GM23338 (cell line): Measurements from ENCODE around the gene PCSK7. TPM values are rescaled to one million over a fixed set of nuclear protein-coding genes. Genes with fewer than 3 reads are reported as not detected.

Experiments
- ATAC-seq: fragments of 200-7000 bp; cut with Tn5 transposase; 3 replicates; pipeline ENCODE4 v1.9.1; 2020
- DNase-seq: peaks from one replicate; pipeline ENCODE4 v3.0.0-alpha.2; 2015; ENCODE audit warnings: low spot score
- H2AFZ ChIP-seq: fragments of 200-600 bp; sonication (generic); 2 replicates; pipeline ENCODE4 v1.8.0; 2016; ENCODE audit warnings: antibody characterized with exemption, mild to moderate bottlenecking, moderate library complexity
- H3F3A ChIP-seq: fragments of 200-600 bp; sonication (generic); replicated peaks from 2 replicates; pipeline ENCODE4 v1.8.0; 2017; ENCODE audit warnings: antibody characterized with exemption, mixed run types, low read depth
- H3K27ac ChIP-seq: fragments of 200-600 bp; sonication (generic); 2 replicates; pipeline ENCODE4 v1.6.1; 2016; ENCODE audit warnings: low read depth
- H3K27me3 ChIP-seq: fragments of 200-600 bp; sonication (generic); 2 replicates; pipeline ENCODE4 v1.8.0; 2016; ENCODE audit warnings: mild to moderate bottlenecking, mixed run types, moderate library complexity; ENCODE audit not compliant: insufficient read depth
- H3K36me3 ChIP-seq: fragments of 200-600 bp; sonication (generic); 2 replicates; pipeline ENCODE4 v1.8.0; 2016; ENCODE audit warnings: mild to moderate bottlenecking; ENCODE audit not compliant: insufficient read depth
- H3K4me1 ChIP-seq: fragments of 200-600 bp; sonication (generic); 2 replicates; pipeline ENCODE4 v1.8.0; 2016; ENCODE audit warnings: mild to moderate bottlenecking, moderate library complexity; ENCODE audit not compliant: insufficient read depth
- H3K4me2 ChIP-seq: fragments of 200-600 bp; sonication (generic); 2 replicates; pipeline ENCODE4 v1.7.1; 2017; ENCODE audit warnings: mixed run types
- H3K4me3 ChIP-seq: fragments of 200-600 bp; sonication (generic); 2 replicates; pipeline ENCODE4 v1.6.1; 2016; ENCODE audit warnings: mixed run types
- H3K79me2 ChIP-seq: fragments of 200-600 bp; sonication (generic); replicated peaks from 2 replicates; pipeline ENCODE4 v1.8.0; 2017; ENCODE audit warnings: mild to moderate bottlenecking; ENCODE audit not compliant: insufficient read depth
- H3K9me2 ChIP-seq: fragments of 200-600 bp; sonication (generic); 2 replicates; pipeline ENCODE4 v1.8.0; 2017; ENCODE audit not compliant: insufficient read depth
- H4K20me1 ChIP-seq: fragments of 200-600 bp; sonication (generic); replicated peaks from 2 replicates; pipeline ENCODE4 v1.8.0; 2017; ENCODE audit warnings: mild to moderate bottlenecking; ENCODE audit not compliant: insufficient read depth
- H3K27ac Mint-ChIP-seq: 2 replicates; pipeline ENCODE4 v1.8.0; 2020; ENCODE audit warnings: inconsistent platforms, mild to moderate bottlenecking, moderate library complexity, mixed read lengths
- H3K27me3 Mint-ChIP-seq: 3 replicates; pipeline ENCODE4 v1.8.0; 2022; ENCODE audit warnings: low read depth, mild to moderate bottlenecking, moderate library complexity, mixed read lengths, inconsistent platforms; ENCODE audit not compliant: insufficient read depth, poor library complexity
- H3K36me3 Mint-ChIP-seq: 3 replicates; pipeline ENCODE4 v1.8.0; 2021; ENCODE audit warnings: low read depth, mild to moderate bottlenecking, inconsistent platforms, moderate library complexity, mixed read lengths
- H3K4me1 Mint-ChIP-seq: 3 replicates; pipeline ENCODE4 v1.8.0; 2020; ENCODE audit warnings: mild to moderate bottlenecking, inconsistent platforms, mixed read lengths
- H3K4me3 Mint-ChIP-seq: 3 replicates; pipeline ENCODE4 v1.8.0; 2021; ENCODE audit warnings: moderate library complexity, mild to moderate bottlenecking, inconsistent platforms, mixed read lengths
- H3K9me3 Mint-ChIP-seq: 3 replicates; pipeline ENCODE4 v1.8.0; 2020; ENCODE audit warnings: moderate library complexity, mild to moderate bottlenecking, inconsistent platforms, mixed read lengths
- CREB1 ChIP-seq: fragments of 250-450 bp; sonication (Bioruptor Pico); IDR thresholded peaks from 2 replicates; pipeline ENCODE4 v1.5.0; 2020; ENCODE audit warnings: low read depth, mild to moderate bottlenecking, moderate library complexity
- CTCF ChIP-seq, 2 experiments: fragments of 200-600 bp in 1 of 2; sonication (generic) in 1 of 2; conservative IDR thresholded peaks; 2 replicates each; pipeline versions ENCODE4 v1.5.1 to v1.6.1; 2016 to 2017; ENCODE audit warnings: antibody characterized with exemption in 2 of 2, low read depth in 2 of 2, mild to moderate bottlenecking in 2 of 2, moderate library complexity in 1 of 2
- ETS1 ChIP-seq: IDR thresholded peaks from 2 replicates; pipeline ENCODE4 v1.6.1; 2016; ENCODE audit warnings: antibody characterized with exemption
- EZH2 ChIP-seq: fragments of 200-600 bp; sonication (generic); IDR thresholded peaks from one replicate; pipeline ENCODE4 v1.8.0; 2017; ENCODE audit warnings: antibody characterized with exemption, mild to moderate bottlenecking, low read depth; ENCODE audit not compliant: unreplicated experiment
- EZH2phosphoT487 ChIP-seq: fragments of 200-600 bp; sonication (generic); IDR thresholded peaks from one replicate; pipeline ENCODE4 v1.8.1; 2018; ENCODE audit warnings: antibody characterized with exemption; ENCODE audit not compliant: unreplicated experiment
- JUNB ChIP-seq: IDR thresholded peaks from one replicate; pipeline ENCODE4 v1.6.1; 2016; ENCODE audit warnings: antibody characterized with exemption; ENCODE audit not compliant: unreplicated experiment
- NANOG ChIP-seq: IDR thresholded peaks from 2 replicates; pipeline ENCODE4 v1.6.1; 2016; ENCODE audit warnings: antibody characterized with exemption, borderline replicate concordance
- POLR2AphosphoS5 ChIP-seq: IDR thresholded peaks from 2 replicates; pipeline ENCODE4 v1.6.1; 2016; ENCODE audit warnings: antibody characterized with exemption, low read depth
- REST ChIP-seq: IDR thresholded peaks from one replicate; pipeline ENCODE4 v1.6.1; 2018; ENCODE audit warnings: antibody characterized with exemption; ENCODE audit not compliant: unreplicated experiment
- STAT1 ChIP-seq: IDR thresholded peaks from one replicate; pipeline ENCODE4 v1.6.1; 2016; ENCODE audit warnings: antibody characterized with exemption; ENCODE audit not compliant: unreplicated experiment
- ZNF114 ChIP-seq: fragments of 250-450 bp; sonication (Bioruptor Pico); IDR thresholded peaks from 2 replicates; pipeline ENCODE4 v1.5.0; 2020; ENCODE audit warnings: mild to moderate bottlenecking, moderate library complexity
- ZNF331 ChIP-seq: fragments of 250-450 bp; sonication (Bioruptor Pico); IDR thresholded peaks from 2 replicates; pipeline ENCODE4 v1.5.0; 2020; ENCODE audit warnings: low read depth, mild to moderate bottlenecking, moderate library complexity
- ZNF462 ChIP-seq: fragments of 250-450 bp; sonication (Bioruptor Pico); IDR thresholded peaks from 2 replicates; pipeline ENCODE4 v1.5.0; 2020; ENCODE audit warnings: mild to moderate bottlenecking, moderate library complexity
- polyA plus RNA-seq: library from polyadenylated mRNA; unstranded; fragments of >200 nt; fragmentation: Nextera tagmentation; extraction: Ambion mirVana; gene quantifications from 2 replicates; pipeline ENCODE4 v1.2.1, GENCODE V29; 2016
- total RNA-seq: library from RNA; depleted of rRNA; stranded (reverse); fragments of >200 nt; shearing (Covaris generic); gene quantifications from 2 replicates; pipeline ENCODE4 v1.2.3, GENCODE V29; 2014

Gene PCSK7
- total and polyA plus RNA-seq, 2 experiments from 2014 or later, result 12.4 to 46.4 TPM

- H3K36me3 ChIP-seq, result 0 out of 2 replicates have a peak, but pooled peaks cover 6% of the 10 kb centered on the region
- H3K9me2 ChIP-seq, result no peaks in the 10 kb centered on the region
- no peak overlapping the region for H3K4me2 ChIP-seq
- ATAC-seq, result no peak
- Mint-ChIP-seq H3K27ac (no peak overlapping the region), H3K4me3 (no peak overlapping the region), H3K4me1 (no peaks in the 10 kb centered on the region), H3K9me3 (no peaks in the 10 kb centered on the region), H3K27me3 (peaks cover 5% of the 10 kb centered on the region), H3K36me3 (peaks cover 21% of the 10 kb centered on the region)
- peaks cover 4% of the 10 kb centered on the region for H4K20me1 ChIP-seq
- no peaks in the 10 kb centered on the region for H3F3A ChIP-seq
- H3K27ac ChIP-seq, result no peak overlapping the region
- H3K4me1 ChIP-seq, result no peaks in the 10 kb centered on the region
- no peak overlapping the region for H2AFZ ChIP-seq
- no peak overlapping the region for H3K4me3 ChIP-seq
- no peak for DNase-seq
- TF ChIP-seq ZNF331 (CRISPR knock-in tag), result no peak
- no peak for TF ChIP-seq POLR2AphosphoS5
- TF ChIP-seq JUNB, result no peak
- no peak for TF ChIP-seq REST
- no peak for TF ChIP-seq CREB1 (CRISPR knock-in tag)
- TF ChIP-seq CTCF (conservative IDR thresholded peaks at IDR 0.05; ENCODE audit: low read depth in 2 of 2), result no peak
- no peak for TF ChIP-seq STAT1
- TF ChIP-seq EZH2phosphoT487, result no peak
- no peak for TF ChIP-seq ZNF114 (CRISPR knock-in tag)
- no peak for TF ChIP-seq ETS1
- no peak for TF ChIP-seq EZH2
- no peak for TF ChIP-seq ZNF462 (CRISPR knock-in tag)
- TF ChIP-seq NANOG, result no peak
- H3K79me2 ChIP-seq, result no peaks in the 10 kb centered on the region
- no peaks in the 10 kb centered on the region for H3K27me3 ChIP-seq
Measured at GRCh38 chr11:117212697-117213355, 19.0 kb downstream of the PCSK7 start.
